AG09309 (cell line): Measurements from ENCODE around the gene KRTAP19-8.

Experiments
- DNase-seq: peaks from one replicate; pipeline ENCODE4 v3.0.0-alpha.2; 2010; ENCODE audit warnings: low read depth
- H3K4me3 ChIP-seq: 2 replicates; pipeline ENCODE4 v1.5.1; 2011; ENCODE audit warnings: mild to moderate bottlenecking, low read depth, low read length, moderate library complexity; ENCODE audit not compliant: control insufficient read depth
- TF ChIP-seq, protein P1 (sequence below): IDR thresholded peaks from 2 replicates; pipeline ENCODE4 v1.5.1; 2011; ENCODE audit warnings: mild to moderate bottlenecking, low read depth, low read length, inconsistent platforms; ENCODE audit not compliant: insufficient read depth, control insufficient read depth; ENCODE audit errors: missing control alignments

Gene KRTAP19-8

DNA sequence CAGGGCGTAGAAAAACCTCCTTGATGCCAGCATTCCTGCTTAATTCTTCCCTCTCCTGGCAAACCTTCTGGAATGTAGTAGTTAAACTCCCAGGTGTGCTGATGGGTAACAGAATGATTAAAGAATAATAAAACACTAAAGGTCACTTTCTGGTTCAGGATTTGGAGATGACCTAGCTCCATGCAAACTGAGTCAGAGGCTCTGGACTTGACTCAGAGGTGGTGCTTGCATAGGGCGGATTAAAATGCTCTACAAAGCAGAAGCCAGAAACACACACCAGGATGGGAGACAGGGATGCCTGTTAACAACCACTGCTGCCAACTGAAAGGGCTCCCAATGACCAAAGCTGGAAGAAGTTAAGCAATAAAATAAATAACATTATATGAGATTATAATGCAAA is 41.5 kb downstream of the KRTAP19-8 start:
- H3K4me3 ChIP-seq: no peak overlapping the region
- TF ChIP-seq, protein P1, sequence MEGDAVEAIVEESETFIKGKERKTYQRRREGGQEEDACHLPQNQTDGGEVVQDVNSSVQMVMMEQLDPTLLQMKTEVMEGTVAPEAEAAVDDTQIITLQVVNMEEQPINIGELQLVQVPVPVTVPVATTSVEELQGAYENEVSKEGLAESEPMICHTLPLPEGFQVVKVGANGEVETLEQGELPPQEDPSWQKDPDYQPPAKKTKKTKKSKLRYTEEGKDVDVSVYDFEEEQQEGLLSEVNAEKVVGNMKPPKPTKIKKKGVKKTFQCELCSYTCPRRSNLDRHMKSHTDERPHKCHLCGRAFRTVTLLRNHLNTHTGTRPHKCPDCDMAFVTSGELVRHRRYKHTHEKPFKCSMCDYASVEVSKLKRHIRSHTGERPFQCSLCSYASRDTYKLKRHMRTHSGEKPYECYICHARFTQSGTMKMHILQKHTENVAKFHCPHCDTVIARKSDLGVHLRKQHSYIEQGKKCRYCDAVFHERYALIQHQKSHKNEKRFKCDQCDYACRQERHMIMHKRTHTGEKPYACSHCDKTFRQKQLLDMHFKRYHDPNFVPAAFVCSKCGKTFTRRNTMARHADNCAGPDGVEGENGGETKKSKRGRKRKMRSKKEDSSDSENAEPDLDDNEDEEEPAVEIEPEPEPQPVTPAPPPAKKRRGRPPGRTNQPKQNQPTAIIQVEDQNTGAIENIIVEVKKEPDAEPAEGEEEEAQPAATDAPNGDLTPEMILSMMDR: no peak
- no peak for DNase-seq

DNA sequence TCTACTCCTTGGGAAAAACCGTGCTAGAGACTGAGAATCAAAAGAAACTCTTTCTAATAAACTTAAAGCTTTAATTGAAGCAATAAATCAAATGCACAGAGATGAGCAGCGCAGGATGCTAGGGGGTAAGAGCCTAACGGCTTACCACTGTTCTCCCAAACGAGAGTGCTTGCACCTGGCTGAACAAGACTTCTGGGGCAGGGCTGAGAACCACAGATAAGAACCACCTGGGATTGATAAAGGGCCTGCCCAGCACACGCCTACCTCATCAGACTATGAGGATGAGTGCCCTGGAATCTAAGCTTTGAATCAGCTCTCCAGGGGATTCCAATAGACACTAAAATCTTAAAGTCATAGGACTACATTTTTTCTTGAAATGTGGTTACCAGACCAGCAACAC is 43.3 kb downstream of the KRTAP19-8 start:
- TF ChIP-seq, protein P1: no peak
- no peak overlapping the region for H3K4me3 ChIP-seq
- DNase-seq: no peak

DNA sequence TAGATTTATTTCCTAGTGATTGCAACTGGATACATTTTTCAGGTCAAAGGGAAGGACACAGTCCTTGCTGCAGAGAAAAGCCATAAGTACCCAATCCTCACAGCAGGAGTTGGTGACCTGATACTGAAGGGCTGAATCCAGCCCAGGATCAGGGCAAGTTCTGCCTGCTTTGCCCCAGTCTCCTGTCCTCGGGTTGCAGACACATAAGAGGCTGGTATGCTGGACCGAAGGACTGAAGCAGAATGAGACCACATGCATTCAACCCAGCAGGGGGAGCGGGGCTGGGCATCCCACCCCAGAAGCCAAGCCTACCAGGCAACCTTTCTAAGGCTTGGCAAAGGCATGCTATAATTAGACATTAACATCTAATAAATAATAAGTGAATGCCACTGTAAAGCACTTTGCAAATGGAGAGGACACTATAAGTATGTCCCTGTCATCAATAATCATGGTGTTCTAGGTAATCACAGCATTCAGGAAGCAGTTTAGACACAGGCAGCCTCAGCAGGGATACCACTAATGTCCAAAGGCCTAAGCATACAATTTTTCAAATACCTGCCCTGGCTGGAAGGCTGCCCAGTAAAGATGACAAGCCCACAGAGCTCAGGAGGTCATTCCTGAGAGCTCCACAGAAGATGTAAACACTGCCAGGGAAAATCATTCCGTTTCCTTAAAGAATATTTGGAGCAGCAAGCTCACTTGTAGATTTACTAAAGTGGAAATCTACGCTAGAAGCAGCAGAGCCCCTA is 47.6 kb downstream of the KRTAP19-8 start:
- no peak overlapping the region for H3K4me3 ChIP-seq
- no peak for DNase-seq
- TF ChIP-seq, protein P1: no peak

DNA sequence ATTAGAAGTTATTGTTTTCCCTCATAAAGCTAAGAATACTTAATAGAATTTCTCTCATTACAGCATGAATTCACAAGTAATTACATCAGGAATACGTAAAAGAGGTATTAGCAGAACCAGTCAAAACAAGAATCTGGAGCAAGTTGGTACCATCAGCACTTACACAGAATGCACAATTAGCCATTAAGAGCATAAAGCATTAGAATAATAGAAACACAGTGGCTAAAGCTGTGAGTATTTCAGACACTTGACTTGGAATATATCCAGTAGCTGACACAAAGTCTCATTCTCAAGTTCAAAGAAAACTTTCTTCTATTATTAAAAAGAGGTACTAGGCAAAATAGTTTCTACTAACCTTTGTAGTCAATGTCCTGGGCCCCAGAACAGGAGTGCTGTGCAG is 49.6 kb downstream of the KRTAP19-8 start:
- DNase-seq: no peak
- H3K4me3 ChIP-seq: no peak overlapping the region
- TF ChIP-seq, protein P1: no peak
